GM20000 (cell line): Measurements from ENCODE around the gene ZNF672.

Experiments
- DNase-seq: peaks from one replicate; pipeline ENCODE4 v3.0.0; 2012; ENCODE audit warnings: low spot score
- TF ChIP-seq, protein P1 (sequence below): IDR thresholded peaks from 2 replicates; pipeline ENCODE4 v1.5.1; 2012; ENCODE audit warnings: mild to moderate bottlenecking, control low read depth; ENCODE audit errors: extremely low read depth, missing control alignments

The ZNF672 gene

DNA sequence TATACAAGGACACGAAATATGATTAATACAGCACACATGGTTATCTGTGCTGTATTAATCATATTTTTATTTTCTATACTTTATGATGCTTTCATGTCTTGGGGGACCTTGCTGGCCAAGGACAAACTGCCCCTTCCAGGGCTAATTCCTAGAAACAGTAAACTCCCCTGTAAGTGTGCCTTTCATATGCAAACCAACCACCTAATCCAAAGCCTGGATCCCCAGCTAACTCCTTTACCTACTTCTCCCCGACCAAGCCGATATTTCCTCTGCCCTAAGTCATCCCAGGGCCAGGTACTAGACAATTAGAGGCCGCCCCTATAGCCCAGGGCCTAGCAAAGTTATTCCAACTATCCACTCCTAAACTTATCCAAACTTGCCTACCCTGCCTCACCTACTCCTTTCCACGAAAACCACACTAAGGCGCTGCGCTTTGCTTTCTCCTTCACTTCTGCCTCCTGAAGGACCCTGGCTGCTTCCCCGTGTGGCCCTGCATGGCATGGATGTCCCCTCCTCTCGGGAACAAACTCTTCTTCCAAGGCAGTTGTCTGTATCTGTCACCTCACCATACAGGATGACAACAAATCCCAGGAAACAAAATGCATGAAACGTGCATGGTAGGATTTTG lies 22.5 kb upstream of the ZNF672 start:
- DNase-seq = peak; percentile 4
- TF ChIP-seq, protein P1, sequence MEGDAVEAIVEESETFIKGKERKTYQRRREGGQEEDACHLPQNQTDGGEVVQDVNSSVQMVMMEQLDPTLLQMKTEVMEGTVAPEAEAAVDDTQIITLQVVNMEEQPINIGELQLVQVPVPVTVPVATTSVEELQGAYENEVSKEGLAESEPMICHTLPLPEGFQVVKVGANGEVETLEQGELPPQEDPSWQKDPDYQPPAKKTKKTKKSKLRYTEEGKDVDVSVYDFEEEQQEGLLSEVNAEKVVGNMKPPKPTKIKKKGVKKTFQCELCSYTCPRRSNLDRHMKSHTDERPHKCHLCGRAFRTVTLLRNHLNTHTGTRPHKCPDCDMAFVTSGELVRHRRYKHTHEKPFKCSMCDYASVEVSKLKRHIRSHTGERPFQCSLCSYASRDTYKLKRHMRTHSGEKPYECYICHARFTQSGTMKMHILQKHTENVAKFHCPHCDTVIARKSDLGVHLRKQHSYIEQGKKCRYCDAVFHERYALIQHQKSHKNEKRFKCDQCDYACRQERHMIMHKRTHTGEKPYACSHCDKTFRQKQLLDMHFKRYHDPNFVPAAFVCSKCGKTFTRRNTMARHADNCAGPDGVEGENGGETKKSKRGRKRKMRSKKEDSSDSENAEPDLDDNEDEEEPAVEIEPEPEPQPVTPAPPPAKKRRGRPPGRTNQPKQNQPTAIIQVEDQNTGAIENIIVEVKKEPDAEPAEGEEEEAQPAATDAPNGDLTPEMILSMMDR = no peak

DNA sequence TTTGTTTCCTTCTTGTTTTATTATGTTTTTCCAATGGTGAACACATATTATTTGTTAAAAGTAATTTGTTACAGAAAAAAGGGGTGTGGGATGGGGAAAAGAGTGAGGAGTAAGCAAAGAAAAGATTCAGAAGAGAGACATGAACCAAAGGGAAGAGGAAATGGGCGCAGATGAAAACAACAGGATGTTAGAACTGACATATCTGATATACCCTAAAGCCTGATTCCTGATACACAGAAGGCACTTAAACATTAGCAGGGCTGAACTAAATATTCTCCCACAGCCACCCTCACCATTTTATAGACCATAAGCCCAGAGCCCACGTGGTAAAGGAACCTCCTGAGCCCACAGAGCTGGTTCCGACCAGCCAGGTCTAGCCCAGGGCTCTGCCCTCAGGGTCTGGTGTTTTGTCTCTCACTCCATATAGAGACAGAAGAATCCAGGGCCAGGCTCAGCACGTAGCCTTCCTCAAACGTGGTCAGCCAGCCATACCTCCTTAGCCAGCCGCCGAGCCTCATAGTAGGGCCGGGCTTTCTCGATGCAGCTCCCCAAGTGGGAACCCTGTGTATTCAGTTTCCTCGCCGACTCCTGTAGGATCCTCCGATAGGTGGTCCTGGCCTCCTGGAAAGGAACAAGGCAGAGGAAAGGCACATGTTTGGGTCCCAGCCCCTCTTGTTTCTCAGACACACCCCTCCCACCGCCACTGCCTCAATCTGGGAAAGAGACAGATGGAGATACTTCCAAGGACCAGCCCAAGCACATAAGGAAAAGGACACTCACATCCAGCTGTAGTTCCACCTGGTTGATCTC lies 21.8 kb upstream of the ZNF672 start:
- DNase-seq = peak; percentile 2
- TF ChIP-seq, protein P1 = no peak

DNA sequence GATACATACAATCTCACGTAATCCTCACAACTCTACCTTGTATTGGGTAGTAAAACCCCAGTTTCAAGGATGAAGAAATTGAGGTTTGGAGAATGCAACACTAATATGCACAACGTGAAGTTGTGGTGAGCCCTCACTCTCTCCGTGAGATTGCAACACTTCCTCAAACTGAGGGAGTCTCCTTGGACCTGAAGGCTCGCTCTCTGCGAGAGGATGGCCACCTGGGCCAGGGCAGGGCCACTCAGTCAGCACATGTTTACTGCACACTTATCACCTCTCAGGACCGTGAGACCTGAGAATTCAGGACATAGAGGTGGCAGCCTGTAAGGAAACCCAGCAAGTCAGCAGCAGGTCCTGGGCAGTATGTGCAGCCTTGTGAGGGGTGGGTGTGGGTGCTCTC lies 21.0 kb upstream of the ZNF672 start:
- peak; percentile 4 for DNase-seq
- TF ChIP-seq, protein P1 = no peak

DNA sequence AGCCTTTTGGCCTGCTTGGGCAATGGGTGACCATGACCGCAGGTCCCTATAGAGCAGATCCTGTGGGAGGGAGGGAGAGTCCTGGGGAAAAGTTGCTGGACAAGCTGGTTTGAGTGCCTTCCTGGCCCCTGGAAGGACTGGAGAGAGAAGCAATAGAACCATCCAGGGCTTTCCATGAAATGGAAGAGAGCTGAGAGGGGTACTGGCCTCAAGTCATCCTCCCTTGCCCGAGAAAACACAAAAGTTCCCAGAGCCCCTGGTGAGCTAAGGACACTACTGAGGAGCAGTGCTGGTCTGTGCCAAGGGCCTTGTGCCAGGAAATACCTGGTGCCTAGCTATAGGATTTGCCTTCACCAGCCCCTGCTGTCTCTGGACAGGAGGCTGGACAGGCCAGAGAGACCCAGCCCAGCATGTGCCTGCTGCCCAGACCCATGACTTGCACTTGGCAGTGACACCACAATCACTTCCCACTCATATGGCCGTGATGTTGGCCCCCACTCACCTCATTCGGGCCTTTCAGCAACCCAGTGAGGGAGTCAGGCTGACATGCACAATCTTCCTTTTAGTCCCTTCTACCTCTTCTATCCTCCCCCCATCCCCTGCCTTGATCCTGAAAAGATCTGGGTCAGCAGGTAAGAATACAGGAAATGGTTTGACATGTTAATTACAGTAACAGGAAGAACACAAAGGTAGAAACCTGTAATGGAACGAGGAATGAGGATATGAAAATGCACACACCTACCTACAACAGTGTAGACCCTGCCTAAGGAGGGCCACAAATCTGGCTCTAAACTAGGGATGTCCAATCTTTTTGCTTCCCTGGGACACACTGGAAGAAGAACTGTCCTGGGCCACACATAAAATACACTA lies 19.3 kb upstream of the ZNF672 start:
- peak; percentile 21 for DNase-seq
- TF ChIP-seq, protein P1 = no peak

DNA sequence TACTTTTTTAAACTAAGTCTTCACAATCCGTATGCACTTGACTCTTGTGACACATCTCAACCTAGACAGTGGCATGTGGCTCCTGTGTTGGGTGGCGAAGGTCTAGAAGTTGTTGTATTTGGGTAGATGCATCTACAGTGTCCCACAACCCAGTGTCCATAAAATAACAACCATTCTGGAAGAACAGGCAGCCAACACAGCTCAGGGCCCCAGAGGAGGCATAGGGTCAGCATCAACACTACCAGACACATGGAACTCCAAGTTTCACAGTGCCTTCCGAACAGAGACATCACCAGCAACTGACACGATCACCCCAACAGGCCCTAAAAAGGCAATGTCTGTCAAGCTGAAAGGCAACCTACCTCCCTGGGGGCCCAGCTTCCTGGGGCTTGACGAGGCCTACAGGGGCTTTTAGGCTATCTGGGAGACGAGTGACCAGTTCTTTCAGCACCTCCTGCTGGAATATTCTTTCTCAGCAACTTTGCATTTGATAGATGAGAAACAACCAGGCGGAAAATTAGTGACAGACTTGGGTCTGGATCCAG lies 17.9 kb upstream of the ZNF672 start:
- DNase-seq = no peak
- TF ChIP-seq, protein P1 = no peak

DNA sequence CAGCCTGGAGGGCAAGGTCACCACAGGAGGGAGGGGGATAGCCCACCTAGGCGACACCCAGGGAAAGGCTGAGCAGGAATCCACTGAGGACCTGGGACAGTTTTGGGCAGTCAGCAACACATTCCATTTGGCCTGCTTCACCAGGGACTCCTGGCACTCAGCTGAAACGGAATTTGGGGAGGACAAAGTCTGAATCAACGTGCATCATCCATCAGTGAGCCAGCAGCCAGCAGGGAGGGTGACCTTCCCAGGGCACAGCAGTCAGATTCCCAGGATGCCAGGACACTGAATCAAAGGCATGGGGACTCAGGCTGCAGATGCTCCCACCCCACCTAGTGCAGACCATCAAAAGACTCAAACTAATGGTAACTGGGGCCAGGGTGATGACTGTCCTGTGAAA lies 16.9 kb upstream of the ZNF672 start:
- no peak for DNase-seq
- TF ChIP-seq, protein P1 = no peak
